H9 (cell line): Measurements from ENCODE around the gene NAMPT. TPM values are rescaled to one million over a fixed set of nuclear protein-coding genes. Genes with fewer than 3 reads are reported as not detected.

ENCODE experiments used
- DNase-seq: peaks from one replicate; pipeline ENCODE4 v3.0.0-alpha.2; 2017
- H2AFZ ChIP-seq: one replicate; pipeline ENCODE4 v1.6.1; 2013; ENCODE audit warnings: mild to moderate bottlenecking, low read length, control low read depth, moderate library complexity
- H2AK5ac ChIP-seq: 2 replicates; pipeline ENCODE4 v1.6.1; 2013; ENCODE audit warnings: low read length, control low read depth, mixed read lengths; ENCODE audit not compliant: insufficient read length
- H2BK120ac ChIP-seq: one replicate; pipeline ENCODE4 v1.6.1; 2013; ENCODE audit warnings: low read depth, mild to moderate bottlenecking, low read length, control low read depth, inconsistent platforms; ENCODE audit not compliant: poor library complexity, severe bottlenecking
- H2BK12ac ChIP-seq: 2 replicates; pipeline ENCODE4 v1.6.1; 2013; ENCODE audit warnings: low read length, control low read depth, mixed read lengths, low read depth; ENCODE audit not compliant: insufficient read length
- H2BK15ac ChIP-seq: 2 replicates; pipeline ENCODE4 v1.6.1; 2013; ENCODE audit warnings: low read depth, low read length, control low read depth
- H2BK20ac ChIP-seq: one replicate; pipeline ENCODE4 v1.6.1; 2013; ENCODE audit warnings: low read depth, mild to moderate bottlenecking, low read length, control low read depth, inconsistent platforms; ENCODE audit not compliant: poor library complexity, severe bottlenecking
- H2BK5ac ChIP-seq: 2 replicates; pipeline ENCODE4 v1.6.1; 2013; ENCODE audit warnings: low read length, control low read depth, mixed read lengths; ENCODE audit not compliant: insufficient read length
- H3K14ac ChIP-seq: 2 replicates; pipeline ENCODE4 v1.6.1; 2013; ENCODE audit warnings: low read length, control low read depth; ENCODE audit not compliant: insufficient read depth
- H3K18ac ChIP-seq: 2 replicates; pipeline ENCODE4 v1.6.1; 2013; ENCODE audit warnings: low read depth, mild to moderate bottlenecking, mixed read lengths, low read length, control low read depth; ENCODE audit not compliant: insufficient read length
- H3K23ac ChIP-seq: 2 replicates; pipeline ENCODE4 v1.6.1; 2013; ENCODE audit warnings: low read length, control low read depth, mixed read lengths, low read depth; ENCODE audit not compliant: insufficient read length
- H3K23me2 ChIP-seq: 2 replicates; pipeline ENCODE4 v1.6.1; 2013; ENCODE audit warnings: low read depth, mild to moderate bottlenecking, mixed read lengths, low read length, control low read depth; ENCODE audit not compliant: insufficient read length, poor library complexity, severe bottlenecking
- H3K27ac ChIP-seq: 2 replicates; pipeline ENCODE4 v1.5.1; 2013; ENCODE audit warnings: low read length, control low read depth, mixed read lengths, low read depth; ENCODE audit not compliant: insufficient read length
- H3K27me3 ChIP-seq: 2 replicates; pipeline ENCODE4 v1.6.1; 2013; ENCODE audit warnings: low read length, control low read depth, inconsistent platforms; ENCODE audit not compliant: insufficient read depth
- H3K4ac ChIP-seq: 2 replicates; pipeline ENCODE4 v1.6.1; 2013; ENCODE audit warnings: low read depth, mild to moderate bottlenecking, control low read depth, inconsistent platforms, low read length, moderate library complexity
- H3K4me1 ChIP-seq: 2 replicates; pipeline ENCODE4 v1.6.1; 2013; ENCODE audit warnings: low read length, control low read depth, inconsistent platforms; ENCODE audit not compliant: insufficient read depth
- H3K4me2 ChIP-seq: 2 replicates; pipeline ENCODE4 v1.6.1; 2013; ENCODE audit warnings: low read length, control low read depth, mixed read lengths; ENCODE audit not compliant: insufficient read length, insufficient read depth
- H3K56ac ChIP-seq: 2 replicates; pipeline ENCODE4 v1.6.1; 2013; ENCODE audit warnings: low read depth, mild to moderate bottlenecking, mixed read lengths, low read length, control low read depth; ENCODE audit not compliant: insufficient read length
- H3K79me1 ChIP-seq: 2 replicates; pipeline ENCODE4 v1.6.1; 2013; ENCODE audit warnings: low read depth, mild to moderate bottlenecking, moderate library complexity, low read length, control low read depth, inconsistent platforms; ENCODE audit not compliant: insufficient read depth, poor library complexity, severe bottlenecking
- H3K79me2 ChIP-seq: 2 replicates; pipeline ENCODE4 v1.6.1; 2013; ENCODE audit warnings: low read length, control low read depth, inconsistent platforms; ENCODE audit not compliant: insufficient read depth
- H3K9ac ChIP-seq: 2 replicates; pipeline ENCODE4 v1.6.1; 2013; ENCODE audit warnings: low read length, control low read depth, mixed read lengths; ENCODE audit not compliant: insufficient read length; ENCODE audit errors: extremely low read depth
- H3K9me3 ChIP-seq: one replicate; pipeline ENCODE4 v1.6.1; 2013; ENCODE audit warnings: low read depth, low read length, inconsistent platforms; ENCODE audit not compliant: control insufficient read depth
- H3T11ph ChIP-seq: one replicate; pipeline ENCODE4 v1.6.1; 2013; ENCODE audit warnings: mild to moderate bottlenecking, low read length, control low read depth, inconsistent platforms
- H4K20me1 ChIP-seq: one replicate; pipeline ENCODE4 v1.6.1; 2013; ENCODE audit not compliant: control insufficient read depth, insufficient read length, insufficient read depth
- H4K5ac ChIP-seq: 2 replicates; pipeline ENCODE4 v1.6.1; 2013; ENCODE audit warnings: low read depth, mild to moderate bottlenecking, mixed read lengths, low read length, control low read depth; ENCODE audit not compliant: insufficient read length
- H4K8ac ChIP-seq: replicated peaks from 2 replicates; pipeline ENCODE4 v1.6.1; 2013; ENCODE audit warnings: low read length, control low read depth, mixed read lengths, low read depth; ENCODE audit not compliant: insufficient read length
- H4K91ac ChIP-seq: 2 replicates; pipeline ENCODE4 v1.6.1; 2013; ENCODE audit warnings: low read depth, mild to moderate bottlenecking, moderate library complexity, mixed read lengths, low read length, control low read depth; ENCODE audit not compliant: insufficient read length
- H3K27ac Mint-ChIP-seq, 3 experiments: 2 replicates in 2 of 3; 3 replicates in 1 of 3; pipeline ENCODE4 v1.8.0; 2020 to 2021; ENCODE audit warnings: mixed read lengths in 3 of 3, mild to moderate bottlenecking in 1 of 3, moderate library complexity in 1 of 3
- H3K27me3 Mint-ChIP-seq: 2 replicates; pipeline ENCODE4 v1.8.0; 2021; ENCODE audit warnings: low read depth, mild to moderate bottlenecking, moderate library complexity, mixed read lengths
- H3K36me3 Mint-ChIP-seq, 3 experiments: 2 replicates in 2 of 3; 3 replicates in 1 of 3; pipeline ENCODE4 v1.8.0; 2020 to 2021; ENCODE audit warnings: low read depth in 3 of 3, mixed read lengths in 3 of 3; ENCODE audit not compliant: insufficient read depth in 1 of 3
- H3K4me1 Mint-ChIP-seq, 2 experiments: 2 replicates each; pipeline ENCODE4 v1.8.0; 2020; ENCODE audit warnings: mixed read lengths in 2 of 2
- H3K4me3 Mint-ChIP-seq, 2 experiments: 2 replicates in 1 of 2; 3 replicates in 1 of 2; pipeline ENCODE4 v1.8.0; 2020 to 2021; ENCODE audit warnings: mild to moderate bottlenecking in 2 of 2, mixed read lengths in 2 of 2, moderate library complexity in 1 of 2
- H3K9me3 Mint-ChIP-seq, 2 experiments: 2 replicates in 1 of 2; 3 replicates in 1 of 2; pipeline ENCODE4 v1.8.0; 2020; ENCODE audit warnings: mild to moderate bottlenecking in 2 of 2, mixed read lengths in 2 of 2, moderate library complexity in 1 of 2
- CTCF ChIP-seq: fragments of 200-600 bp; sonication (generic); conservative IDR thresholded peaks from 3 replicates; pipeline ENCODE4 v1.8.0; 2021; ENCODE audit warnings: antibody characterized with exemption, mild to moderate bottlenecking
- WGBS: extraction: QIAGEN DNeasy Blood & Tissue Kit; methylation state at CpG from one replicate; pipeline ENCODE4 v1.1.7; 2013; ENCODE audit warnings: missing lambda C conversion rate, low lambda C conversion rate, mixed read lengths; ENCODE audit not compliant: insufficient read length; ENCODE audit errors: extremely low coverage; 5-methylcytosine and 5-hydroxymethylcytosine counted together
- total RNA-seq: library from RNA; stranded (reverse); gene quantifications from 2 replicates; pipeline ENCODE4 v1.2.1, GENCODE V29; 2021

NAMPT gene
- total RNA-seq, 1 experiment from 2014 or later, result 83.5 TPM

- H3K56ac ChIP-seq, result no peak overlapping the region
- no peak overlapping the region for H2AK5ac ChIP-seq
- H3T11ph ChIP-seq, result no peak overlapping the region
- H3K27ac ChIP-seq, result no peak overlapping the region
- DNase-seq, result no peak
- H2AFZ ChIP-seq, result no peak overlapping the region
- no peak overlapping the region for H4K8ac ChIP-seq
- no peak overlapping the region for H4K91ac ChIP-seq
- no peak overlapping the region for H3K14ac ChIP-seq
- no peaks in the 10 kb centered on the region for H3K79me2 ChIP-seq
- no peak for TF ChIP-seq CTCF
- H3K4ac ChIP-seq, result no peak overlapping the region
- no peak overlapping the region for H2BK12ac ChIP-seq
- no peaks in the 10 kb centered on the region for H3K9me3 ChIP-seq
- H3K9me3 Mint-ChIP-seq, result no peaks in the 10 kb centered on the region
- H3K27ac Mint-ChIP-seq, result no peak overlapping the region
- no peak overlapping the region for H2BK15ac ChIP-seq
- no peak overlapping the region for H3K23ac ChIP-seq
- peaks cover 2% of the 10 kb centered on the region for H3K79me1 ChIP-seq
- no peaks in the 10 kb centered on the region for H3K4me1 ChIP-seq
- H3K23me2 ChIP-seq, result no peaks in the 10 kb centered on the region
- H4K20me1 ChIP-seq, result no peaks in the 10 kb centered on the region
- H3K4me3 Mint-ChIP-seq, result no peak overlapping the region
- H3K36me3 Mint-ChIP-seq, result peaks cover 26 to 60% (median 51%) of the 10 kb centered on the region in 3 experiments; a peak in 6 of 7 replicates
- no peak overlapping the region for H4K5ac ChIP-seq
- peaks cover 10 to 13% of the 10 kb centered on the region in 2 experiments for H3K4me1 Mint-ChIP-seq
- no peaks in the 10 kb centered on the region for H3K27me3 Mint-ChIP-seq
- no peak overlapping the region for H3K9ac ChIP-seq
- no peak overlapping the region for H2BK120ac ChIP-seq
- H3K4me2 ChIP-seq, result no peak overlapping the region
- no peak overlapping the region for H2BK5ac ChIP-seq
- no peak overlapping the region for H3K18ac ChIP-seq
- H2BK20ac ChIP-seq, result no peak overlapping the region
- WGBS, result no CpG with 5 or more reads among the region's 3 CpGs
- no peaks in the 10 kb centered on the region for H3K27me3 ChIP-seq
Measured at GRCh38 chr7:106257752-106258151, 27.0 kb downstream of the NAMPT start.
